ENCODE measurements around the gene SMYD5.

Gene SMYD5

DNA sequence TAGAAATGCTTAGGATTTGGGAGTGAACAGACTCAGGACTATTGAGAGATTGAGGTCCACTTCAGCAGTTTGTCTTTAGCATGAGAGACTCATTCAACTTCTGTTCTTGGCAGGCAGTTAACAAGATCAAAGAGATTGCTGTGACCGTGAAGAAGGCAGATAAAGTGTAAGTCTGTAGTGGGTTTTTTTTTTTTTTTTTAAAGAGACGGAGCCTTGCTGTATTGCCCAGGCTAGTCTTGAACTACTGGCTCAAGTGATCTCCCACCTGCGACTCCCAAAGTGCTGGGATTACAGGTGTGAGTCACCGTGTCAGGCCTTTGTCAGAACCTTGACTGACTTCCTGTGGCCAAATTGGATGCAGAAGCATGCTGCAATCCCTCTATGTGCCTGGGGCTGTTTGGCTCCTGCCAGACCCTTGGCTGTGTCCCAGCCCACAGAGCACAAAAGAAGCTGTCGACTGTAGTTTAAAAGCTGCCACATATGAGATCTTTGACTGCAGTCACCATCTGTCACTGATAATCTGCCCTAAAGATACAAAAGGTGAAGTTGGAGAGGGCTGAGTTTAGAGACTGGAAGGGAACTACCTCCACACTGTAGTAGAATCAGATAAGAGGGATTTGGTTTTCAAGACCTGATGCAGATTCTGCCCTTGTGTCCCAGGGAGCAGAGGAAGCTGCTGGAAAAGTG is 30.0 kb downstream of the SMYD5 start:
- DNase-seq = no peak

DNA sequence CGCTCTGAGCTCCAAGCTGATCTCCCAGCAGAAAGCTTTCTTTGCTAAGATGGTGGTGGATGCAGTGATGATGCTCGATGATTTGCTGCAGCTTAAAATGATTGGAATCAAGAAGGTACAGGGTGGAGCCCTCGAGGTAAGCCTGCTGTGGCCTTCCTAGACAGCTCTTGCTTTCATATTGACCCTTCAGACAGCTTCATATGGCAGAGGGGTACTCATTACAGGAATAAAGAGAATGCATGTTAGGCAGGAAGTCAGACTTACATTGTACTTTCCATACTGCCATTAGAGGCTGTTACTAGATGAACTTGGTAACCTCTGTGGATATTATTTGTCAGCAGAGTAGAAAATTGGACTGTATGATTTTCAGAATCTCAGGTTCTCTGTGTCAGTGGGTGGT is 30.5 kb downstream of the SMYD5 start:
- no peak for DNase-seq

DNA sequence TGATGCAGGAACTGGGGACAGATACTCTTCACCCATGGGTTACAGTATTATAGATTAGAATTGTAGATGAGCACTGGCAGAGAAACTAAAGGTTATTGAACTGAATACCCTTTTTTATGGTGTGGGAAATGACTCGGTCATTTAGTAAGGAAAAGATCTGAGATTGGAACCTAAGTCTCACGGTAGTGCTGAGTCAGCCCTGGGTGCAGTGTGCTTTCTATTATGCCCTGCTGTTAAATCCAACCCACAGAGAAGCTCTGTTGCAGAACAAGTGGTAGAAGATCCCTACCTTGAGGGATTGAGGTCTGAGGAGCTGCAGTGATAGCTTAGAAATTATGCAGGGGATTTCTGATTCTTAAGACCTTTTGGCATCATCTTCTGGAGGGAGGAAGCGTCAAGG is 32.8 kb downstream of the SMYD5 start:
- no peak for DNase-seq

DNA sequence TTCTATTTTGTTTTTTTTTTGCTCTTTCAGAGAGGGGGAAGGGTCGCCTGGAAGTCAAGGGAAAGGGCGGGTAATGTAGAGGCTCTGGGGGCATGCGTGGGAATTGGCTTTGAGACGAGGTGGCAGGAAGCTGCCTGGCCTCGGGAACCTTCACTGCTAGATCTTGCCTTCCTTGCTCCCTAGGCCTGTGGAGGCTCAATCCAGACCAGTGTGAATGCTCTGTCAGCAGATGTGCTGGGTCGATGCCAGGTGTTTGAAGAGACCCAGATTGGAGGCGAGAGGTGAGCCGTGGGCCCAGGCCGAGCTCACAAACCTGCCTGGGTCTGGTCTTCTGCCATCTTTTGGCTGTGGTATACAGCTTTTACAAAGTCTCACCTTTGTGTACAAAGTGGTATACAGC is 35.6 kb downstream of the SMYD5 start:
- no peak for DNase-seq

DNA sequence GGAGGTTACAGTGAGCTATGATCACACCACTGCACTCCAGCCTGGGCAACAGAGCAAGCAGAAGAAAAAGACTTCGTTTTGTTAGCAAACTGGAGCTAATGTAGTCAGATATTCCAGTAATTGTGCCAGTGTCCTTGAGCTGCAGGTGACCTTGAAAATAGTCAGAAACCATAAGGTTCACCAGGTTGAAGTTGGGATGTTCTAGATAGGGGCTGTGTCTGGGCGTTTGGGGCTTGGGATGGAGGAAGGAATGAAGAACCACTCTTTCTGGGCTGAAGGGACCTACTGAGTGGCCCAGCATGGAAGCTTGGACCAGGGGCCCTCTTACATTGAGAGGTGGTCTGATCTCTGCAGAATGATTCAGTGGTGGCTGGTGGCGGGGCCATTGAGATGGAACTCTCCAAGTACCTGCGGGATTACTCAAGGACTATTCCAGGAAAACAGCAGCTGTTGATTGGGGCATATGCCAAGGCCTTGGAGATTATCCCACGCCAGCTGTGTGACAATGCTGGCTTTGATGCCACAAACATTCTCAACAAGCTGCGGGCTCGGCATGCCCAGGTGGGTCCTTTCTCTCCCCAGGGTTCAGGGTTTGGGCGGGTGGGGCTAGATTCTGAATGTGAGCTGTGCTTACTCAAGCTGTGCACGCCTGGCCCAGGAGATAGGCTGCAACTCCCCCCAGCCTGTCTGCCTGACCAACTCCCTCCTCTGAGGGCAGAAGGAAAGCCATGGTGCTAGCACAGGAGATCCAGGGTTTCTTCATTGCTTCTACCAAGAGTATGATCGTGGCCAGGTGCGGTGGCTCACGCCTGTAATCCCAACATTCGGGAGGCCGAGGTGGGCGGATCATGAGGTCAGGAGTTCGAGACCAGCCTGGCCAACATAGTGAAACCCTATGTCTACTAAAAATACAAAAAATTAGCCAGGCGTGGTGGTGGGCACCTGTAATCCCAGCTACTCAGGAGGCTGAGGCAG is 37.1 kb downstream of the SMYD5 start:
- no peak for DNase-seq

DNA sequence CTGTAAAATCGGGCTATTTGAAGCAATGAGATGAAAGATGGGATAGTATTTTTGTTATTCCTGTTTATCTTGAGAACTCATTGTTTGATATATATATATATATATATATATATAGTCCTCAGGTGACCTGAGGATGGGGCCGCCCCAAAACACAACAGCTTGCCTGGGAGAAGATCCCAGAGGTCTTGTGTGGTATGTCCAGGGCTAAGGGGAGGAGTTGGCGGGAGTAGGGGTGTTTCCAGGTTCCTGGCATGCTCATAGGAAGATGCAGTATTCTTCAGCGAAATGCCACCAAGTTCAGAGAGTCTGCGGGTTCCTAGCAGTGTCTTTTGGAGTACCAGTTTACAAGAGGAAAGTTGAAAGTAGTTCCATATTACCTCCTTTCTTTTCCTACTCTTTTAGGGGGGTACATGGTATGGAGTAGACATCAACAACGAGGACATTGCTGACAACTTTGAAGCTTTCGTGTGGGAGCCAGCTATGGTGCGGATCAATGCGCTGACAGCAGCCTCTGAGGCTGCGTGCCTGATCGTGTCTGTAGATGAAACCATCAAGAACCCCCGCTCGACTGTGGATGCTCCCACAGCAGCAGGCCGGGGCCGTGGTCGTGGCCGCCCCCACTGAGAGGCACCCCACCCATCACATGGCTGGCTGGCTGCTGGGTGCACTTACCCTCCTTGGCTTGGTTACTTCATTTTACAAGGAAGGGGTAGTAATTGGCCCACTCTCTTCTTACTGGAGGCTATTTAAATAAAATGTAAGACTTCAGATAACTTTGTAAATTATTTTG is 38.4 kb downstream of the SMYD5 start:
- DNase-seq = no peak

DNA sequence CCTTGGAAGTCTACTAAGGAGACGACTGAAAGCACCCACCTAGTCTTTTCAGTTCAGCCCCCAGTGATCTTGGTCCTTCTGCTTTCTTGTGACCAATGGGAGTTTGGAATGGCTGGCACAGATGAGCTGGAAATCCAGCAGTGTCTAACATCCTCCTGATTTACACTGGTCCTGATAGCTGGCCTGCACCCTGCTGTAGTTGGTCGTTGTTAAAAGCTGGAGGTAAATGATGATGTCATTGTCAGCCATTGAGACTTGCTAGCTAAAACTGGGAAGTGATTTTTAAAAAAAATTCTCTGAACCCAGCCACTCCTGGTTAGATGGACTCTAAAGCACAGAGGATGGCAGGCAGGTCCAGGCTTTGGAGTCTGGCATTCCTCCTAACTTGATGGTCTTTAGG is 39.4 kb downstream of the SMYD5 start:
- no peak for DNase-seq

DNA sequence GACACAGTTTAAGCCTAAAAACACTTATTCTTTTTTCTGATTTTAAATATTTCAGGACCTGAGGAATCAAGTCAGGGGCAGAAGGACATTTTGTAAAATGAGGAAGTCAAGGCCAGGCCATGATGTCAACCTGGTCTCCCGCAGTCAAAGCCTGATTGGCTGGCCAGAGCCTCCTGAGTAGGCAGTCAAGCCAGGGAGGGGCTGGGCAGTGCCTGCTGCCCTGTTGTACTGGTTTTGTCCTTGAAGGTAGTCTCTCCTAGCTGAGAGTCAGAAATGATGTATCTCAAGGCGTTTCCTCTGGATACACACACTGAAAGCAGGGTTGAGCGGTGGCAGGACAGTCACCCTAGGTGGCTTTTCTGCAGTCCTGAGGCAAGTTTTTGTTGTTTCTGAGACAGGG is 39.9 kb downstream of the SMYD5 start:
- no peak for DNase-seq

DNA sequence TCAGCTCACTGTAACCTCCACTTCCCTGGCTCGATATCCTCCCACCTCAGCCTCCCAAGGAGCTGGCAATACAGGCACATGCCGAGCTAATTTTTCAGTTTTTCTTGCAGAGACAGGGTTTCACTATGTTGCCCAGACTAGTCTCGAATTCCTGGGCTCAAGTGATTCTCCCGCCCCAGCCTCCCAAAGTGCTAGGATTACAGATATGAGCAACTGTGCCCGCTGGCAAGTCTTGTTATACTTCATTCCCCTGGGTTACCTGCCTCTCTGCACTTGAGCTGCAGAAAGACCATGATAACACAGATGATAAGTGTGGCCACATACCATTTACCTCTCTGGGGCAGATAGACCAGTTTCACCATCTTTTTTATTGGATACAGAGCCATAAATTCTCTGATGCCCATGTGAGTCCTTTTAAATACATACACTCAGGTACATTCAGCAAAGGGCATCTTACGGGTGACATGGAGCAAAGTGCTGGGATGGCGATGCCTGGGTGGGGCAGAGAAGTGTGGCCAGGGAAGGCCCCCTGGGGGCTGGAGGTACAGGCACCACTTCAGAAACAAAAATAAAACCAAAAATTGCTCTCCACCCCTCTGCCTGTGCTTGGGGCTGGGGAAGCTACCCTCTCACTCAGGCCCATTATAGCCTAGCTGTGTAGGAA is 40.4 kb downstream of the SMYD5 start:
- DNase-seq = no peak

DNA sequence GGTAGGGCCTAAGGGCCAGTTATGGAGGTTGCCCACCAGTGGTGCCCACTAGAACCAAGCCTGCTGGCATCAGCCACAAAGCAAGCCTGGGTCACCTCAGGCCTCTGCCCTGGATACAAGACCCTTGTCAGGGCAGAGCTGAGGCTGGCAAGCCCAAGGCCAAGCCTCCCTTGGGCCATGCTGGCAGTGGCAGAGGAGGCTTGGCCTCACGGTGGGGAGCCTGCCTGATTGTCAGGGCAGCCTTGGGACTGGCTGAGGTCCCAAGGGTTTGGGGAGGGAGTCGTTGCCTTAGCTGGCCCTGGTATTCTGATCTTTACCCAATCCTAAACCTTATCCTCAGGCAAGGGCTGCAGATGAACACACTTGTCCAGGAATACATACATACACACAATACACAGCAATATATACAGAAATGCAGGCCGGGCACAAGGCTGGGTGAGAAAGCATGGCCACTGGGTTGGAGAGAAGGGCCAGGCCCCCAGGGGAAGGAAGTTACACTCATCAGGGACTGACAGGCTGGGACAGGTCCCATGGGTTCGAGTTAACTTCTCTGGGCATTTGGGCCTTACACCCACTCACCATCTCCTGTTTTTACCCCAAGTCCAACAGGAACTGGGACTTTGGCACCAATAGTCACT is 41.1 kb downstream of the SMYD5 start:
- no peak for DNase-seq

DNA sequence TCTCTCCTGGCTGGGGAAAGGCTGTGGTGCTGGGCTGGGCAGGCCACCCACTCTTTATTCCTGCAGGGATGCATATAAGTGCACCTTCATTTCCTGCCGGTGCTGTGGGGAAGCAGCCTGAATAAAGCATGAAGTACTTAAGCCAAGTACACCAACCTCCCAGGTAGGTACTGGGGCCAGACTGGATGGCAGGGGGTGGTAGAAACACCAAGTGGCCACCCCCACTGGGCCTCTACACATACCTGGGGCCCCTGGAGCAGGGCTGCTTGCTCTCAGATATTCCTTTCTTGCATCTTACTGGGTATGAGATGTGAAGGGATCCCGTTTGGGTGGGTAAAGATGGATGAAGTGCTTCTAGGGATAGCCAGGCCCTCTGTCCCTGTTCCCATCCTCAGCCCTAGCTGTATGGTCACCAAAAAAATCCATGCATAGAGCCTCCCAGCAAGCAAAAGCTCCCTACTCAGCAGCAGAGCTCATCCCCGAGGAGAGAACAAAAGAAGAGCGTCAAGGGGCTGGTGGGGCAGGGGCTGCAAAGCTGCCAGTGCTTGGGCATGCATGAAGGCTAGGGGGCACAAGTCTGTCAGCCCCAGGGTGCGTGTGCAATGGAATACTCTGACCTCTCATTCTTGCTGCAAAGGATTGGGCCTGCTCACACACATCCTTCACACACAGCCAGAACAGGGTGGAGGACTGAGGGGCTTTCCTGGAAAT is 42.0 kb downstream of the SMYD5 start:
- no peak for DNase-seq

DNA sequence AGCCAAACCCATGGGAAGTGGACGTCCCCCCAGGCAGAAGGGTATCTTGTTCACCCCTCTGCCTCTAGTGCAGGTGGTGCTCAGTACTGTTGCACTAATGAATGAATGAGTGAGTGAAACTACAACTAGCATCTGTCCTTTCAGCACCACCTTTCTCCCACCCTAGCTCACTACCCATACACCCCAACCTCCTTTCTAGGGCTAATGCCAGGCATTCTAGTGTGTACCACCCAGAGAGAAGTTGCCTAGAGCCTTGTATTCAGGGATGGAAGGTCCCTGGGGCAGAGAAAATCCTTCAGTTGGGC is 42.5 kb downstream of the SMYD5 start:
- no peak for DNase-seq

DNA sequence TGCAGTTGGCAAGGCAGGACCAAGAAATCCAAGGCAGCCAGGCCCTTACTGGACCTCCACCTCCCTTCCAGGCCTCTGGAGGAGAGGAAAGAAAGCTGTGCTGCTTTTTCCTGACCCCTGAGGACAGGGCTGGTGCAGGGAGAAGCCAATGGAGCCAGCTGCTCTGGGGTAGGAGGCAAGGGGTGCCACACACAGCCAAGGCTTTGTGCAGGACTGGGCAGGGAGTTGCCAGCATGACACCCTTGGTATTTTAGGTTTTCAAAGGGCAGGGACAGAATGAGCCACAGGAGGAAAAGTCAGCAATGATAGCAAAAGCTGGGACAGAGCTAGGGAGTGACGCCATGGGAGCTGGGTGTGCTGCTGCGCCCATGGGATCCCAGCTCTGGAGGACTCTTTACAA is 43.0 kb downstream of the SMYD5 start:
- no peak for DNase-seq

DNA sequence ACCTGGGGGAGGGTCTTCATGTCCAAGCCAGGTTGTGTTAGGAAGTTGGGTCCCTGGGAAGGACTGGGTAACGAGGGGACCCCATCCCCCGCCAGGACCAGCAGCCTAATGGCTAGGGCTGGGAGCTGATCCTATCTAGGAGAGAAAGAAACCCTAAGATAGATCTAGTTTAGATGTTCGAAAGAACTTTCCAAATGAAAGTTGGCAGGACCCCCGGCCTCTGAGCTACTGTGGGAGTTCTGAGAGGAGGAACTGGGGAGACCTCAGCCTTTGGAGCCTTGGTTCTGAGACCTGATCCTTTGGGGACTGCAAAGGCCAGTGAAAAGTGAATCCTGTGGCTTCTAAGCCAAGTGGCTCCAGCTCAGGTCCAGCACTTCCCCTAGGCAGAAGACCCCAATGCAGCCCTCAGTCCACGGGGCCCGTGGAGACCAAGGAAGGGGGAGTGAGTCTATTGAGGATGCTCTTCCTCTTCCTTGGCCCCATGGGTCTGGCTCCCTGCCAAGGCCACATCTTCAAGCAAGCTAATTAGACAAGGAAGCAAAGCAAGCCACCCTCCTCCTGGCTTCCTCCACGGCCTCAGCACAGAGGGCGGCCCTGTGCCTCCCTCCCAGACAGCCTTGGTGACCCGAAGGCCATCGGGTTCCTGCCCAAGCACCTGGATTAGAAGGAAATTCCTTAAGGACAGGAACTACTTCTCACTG is 43.5 kb downstream of the SMYD5 start:
- DNase-seq = peak in 1 of 4 experiments; percentile 22

DNA sequence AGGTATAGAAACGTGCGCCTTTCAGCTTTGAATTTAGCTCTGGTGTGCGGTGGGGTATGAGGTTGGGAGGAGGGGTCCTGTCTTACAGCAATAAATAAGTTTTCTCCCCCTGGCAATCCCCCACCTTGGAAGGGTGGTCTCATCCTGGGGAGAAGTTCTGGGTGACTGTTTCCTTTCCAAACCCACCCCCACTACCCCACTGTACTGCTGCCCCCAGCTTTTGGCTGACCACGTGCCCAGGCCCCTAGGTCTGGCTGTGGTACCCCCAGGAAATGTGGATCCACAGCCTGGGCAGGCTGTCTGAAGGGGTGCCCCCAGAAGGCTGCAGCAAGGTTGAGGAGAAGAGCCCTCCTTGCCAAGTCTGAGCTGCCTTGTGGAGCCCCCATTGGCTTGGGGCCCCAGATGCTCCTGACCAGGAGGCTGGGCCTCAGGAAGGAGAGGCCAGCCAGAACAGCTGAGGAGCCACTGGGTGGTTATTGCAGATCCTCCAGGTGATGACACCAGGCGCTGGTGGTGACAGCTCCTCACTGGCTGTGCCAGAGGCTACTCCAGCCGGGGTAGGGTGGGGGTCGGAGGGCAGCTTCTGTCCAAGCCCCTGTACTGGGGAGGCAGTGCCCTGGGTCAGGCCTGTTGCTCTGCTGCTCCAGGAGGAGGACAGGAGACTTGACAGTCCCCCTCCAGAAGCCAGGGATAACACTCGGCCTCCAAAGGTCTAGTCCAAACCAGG is 44.3 kb downstream of the SMYD5 start:
- no peak for DNase-seq

DNA sequence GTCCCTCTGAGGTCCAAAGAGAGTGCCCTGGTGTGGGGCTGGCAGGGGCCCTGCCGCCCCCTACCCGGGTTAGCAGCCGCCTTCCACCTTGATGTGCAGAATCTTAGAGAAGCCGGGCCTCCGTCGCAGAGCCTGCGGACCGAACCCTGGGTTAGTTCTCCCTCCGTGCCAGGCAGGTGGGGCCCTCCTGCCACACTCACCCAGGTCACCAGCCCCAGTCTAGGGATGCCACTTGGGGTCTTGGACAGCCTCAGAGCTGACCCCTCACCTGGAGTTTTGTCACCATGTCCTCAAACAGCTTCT is 44.8 kb downstream of the SMYD5 start:
- no peak for DNase-seq

DNA sequence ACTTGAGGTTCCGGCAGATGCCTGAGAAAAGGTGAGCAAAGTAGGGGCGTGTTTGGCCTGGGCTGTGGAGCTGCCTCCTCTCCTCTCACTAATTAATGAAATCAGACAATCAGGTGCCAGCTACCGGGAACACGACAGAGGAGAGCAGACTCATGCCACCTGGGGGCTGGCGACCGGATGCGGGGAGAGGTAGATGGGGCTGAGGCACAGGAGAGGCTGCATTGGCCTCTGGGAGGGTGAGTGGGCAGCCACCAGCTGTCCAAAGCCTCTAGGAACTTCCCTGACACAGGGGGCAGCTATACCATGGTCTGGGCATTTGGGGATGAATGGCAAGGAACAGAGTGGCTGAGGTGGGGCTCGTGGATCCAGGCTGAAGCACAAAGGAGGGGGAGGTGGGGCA is 45.2 kb downstream of the SMYD5 start:
- DNase-seq = no peak

DNA sequence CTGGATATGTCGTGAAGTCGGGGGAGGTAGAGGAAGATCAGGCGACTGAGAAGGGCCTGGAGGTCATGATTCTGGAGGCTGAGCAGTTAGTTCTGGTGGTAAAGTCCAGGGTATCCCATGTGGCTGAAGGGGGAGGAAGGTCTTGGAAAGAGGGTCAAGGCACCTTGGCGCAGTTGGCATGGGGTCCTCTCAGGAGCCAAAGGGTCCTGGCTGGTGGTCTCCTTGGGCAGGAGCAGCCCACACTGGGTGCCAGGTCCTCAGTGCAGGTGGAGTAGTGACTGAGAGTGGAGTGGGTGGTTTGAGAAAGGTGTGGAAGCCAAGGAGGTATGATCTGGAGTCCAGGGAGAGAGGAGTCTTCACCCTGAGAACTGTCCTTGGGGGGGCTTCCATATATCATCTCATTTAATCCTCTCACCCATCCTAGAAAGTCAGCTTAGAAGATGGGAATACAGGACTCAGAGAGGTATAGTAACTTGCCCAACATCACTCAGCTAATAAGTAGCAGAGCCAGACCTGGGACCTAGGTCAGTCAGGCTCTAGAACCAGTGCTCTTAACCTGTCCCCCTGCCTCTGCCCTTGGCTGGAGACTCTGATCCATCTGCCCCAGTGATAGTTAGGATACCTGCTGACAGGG is 45.8 kb downstream of the SMYD5 start:
- DNase-seq = no peak

DNA sequence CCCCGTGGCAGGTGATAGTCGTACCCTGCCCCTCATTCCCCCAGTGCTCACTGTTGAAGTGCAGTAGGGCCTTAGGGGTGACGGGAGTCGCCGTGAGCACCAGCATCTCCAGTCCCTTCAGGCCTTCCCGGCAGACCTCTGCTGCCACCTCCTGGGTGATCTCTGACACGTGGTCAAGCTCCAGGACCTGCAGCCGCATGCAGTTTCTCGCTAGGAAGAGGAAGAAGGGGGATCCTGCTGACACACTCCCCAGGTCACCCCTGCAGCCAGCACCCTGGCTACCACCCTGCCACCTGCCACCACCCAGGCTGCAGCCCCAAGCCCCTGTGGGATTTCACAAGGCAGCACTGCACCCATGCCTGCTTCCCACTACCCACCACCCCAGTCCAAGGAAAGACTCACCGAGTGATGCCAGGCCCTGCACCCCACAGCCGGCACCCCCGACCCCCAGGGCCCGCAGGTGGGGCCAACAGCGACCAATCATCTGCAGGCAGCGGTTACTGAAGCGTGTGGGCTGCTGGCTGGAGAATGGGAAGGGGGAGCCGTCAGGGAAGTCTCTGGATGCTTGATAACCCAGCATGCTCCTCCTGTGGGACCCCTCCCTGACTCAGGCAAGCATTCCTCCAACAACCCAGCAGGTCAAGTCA is 46.4 kb downstream of the SMYD5 start:
- DNase-seq = no peak

Data from activated naive CD4-positive, alpha-beta T cell (primary cell).